Measurements from ENCODE around the gene PPP2R1B.

The PPP2R1B gene

GRCh38 chr11:111702623-111703022 is 63.6 kb downstream of the PPP2R1B start:
- H3K27me3 ChIP-seq (ENCODE audit: control insufficient read depth, low read length) = no peaks in the 10 kb centered on the region
- peaks cover 11% of the 10 kb centered on the region for H3F3A ChIP-seq (ENCODE audit: control insufficient read depth, insufficient read depth)
- H3K79me2 ChIP-seq (ENCODE audit: control insufficient read depth, low read length) = peaks cover 16% of the 10 kb centered on the region
- no peak for TF ChIP-seq EZH2phosphoT487 (IDR thresholded peaks at IDR 0.05; ENCODE audit: borderline replicate concordance, low read length)
- TF ChIP-seq CTCF (IDR thresholded peaks at IDR 0.05; ENCODE audit: low read depth, low read length, poor library complexity, severe bottlenecking) = no peak
- H3K4me1 ChIP-seq (ENCODE audit: control insufficient read depth, low read length) = peaks cover 27% of the 10 kb centered on the region
- no peaks in the 10 kb centered on the region for H3K9me2 ChIP-seq (replicated peaks; ENCODE audit: control insufficient read depth, low read length)
- peaks cover 61% of the 10 kb centered on the region for H3K36me3 ChIP-seq (ENCODE audit: control insufficient read depth, low read length)
- H3K4me2 ChIP-seq (ENCODE audit: low read length) = no peak overlapping the region
- no peaks in the 10 kb centered on the region for H4K20me1 ChIP-seq (ENCODE audit: control insufficient read depth, insufficient read depth, low read depth, low read length)
- H3K27ac ChIP-seq (ENCODE audit: low read depth, low read length) = no peak overlapping the region
- no peaks in the 10 kb centered on the region for H3K9me3 ChIP-seq (ENCODE audit: control insufficient read depth, insufficient read depth, low read length)
- H3K4me3 ChIP-seq (ENCODE audit: low read length) = no peak overlapping the region

GRCh38 chr11:111700162-111700561 is 66.0 kb downstream of the PPP2R1B start:
- Histone ChIP-seq H3K9me3 (ENCODE audit: control insufficient read depth, insufficient read depth, low read length) (no peaks in the 10 kb centered on the region), H3K4me2 (ENCODE audit: low read length) (peak overlapping the region; percentile 83), H3K27ac (ENCODE audit: low read depth, low read length) (no peak overlapping the region), H3K9me2 (replicated peaks; ENCODE audit: control insufficient read depth, low read length) (no peaks in the 10 kb centered on the region), H4K20me1 (ENCODE audit: control insufficient read depth, insufficient read depth, low read depth, low read length) (no peaks in the 10 kb centered on the region), H3F3A (ENCODE audit: control insufficient read depth, insufficient read depth) (peaks cover 20% of the 10 kb centered on the region), H3K4me1 (ENCODE audit: control insufficient read depth, low read length) (peaks cover 52% of the 10 kb centered on the region), H3K4me3 (ENCODE audit: low read length) (no peak overlapping the region), H3K27me3 (ENCODE audit: control insufficient read depth, low read length) (no peaks in the 10 kb centered on the region), H3K79me2 (ENCODE audit: control insufficient read depth, low read length) (peaks cover 23% of the 10 kb centered on the region), H3K36me3 (ENCODE audit: control insufficient read depth, low read length) (peaks cover 44% of the 10 kb centered on the region)
- TF ChIP-seq EZH2phosphoT487 (IDR thresholded peaks at IDR 0.05; ENCODE audit: borderline replicate concordance, low read length) (no peak), CTCF (IDR thresholded peaks at IDR 0.05; ENCODE audit: low read depth, low read length, poor library complexity, severe bottlenecking) (no peak)

- Histone ChIP-seq H3K79me2 (ENCODE audit: control insufficient read depth, low read length) (peaks cover 23% of the 10 kb centered on the region), H3K4me3 (ENCODE audit: low read length) (peak overlapping the region; percentile 60; the same call in 1 of the 2 replicates), H4K20me1 (ENCODE audit: control insufficient read depth, insufficient read depth, low read depth, low read length) (no peaks in the 10 kb centered on the region), H3K27ac (ENCODE audit: low read depth, low read length) (peak overlapping the region; percentile 93), H3K9me3 (ENCODE audit: control insufficient read depth, insufficient read depth, low read length) (no peaks in the 10 kb centered on the region), H3K4me1 (ENCODE audit: control insufficient read depth, low read length) (peaks cover 57% of the 10 kb centered on the region), H3K36me3 (ENCODE audit: control insufficient read depth, low read length) (peaks cover 40% of the 10 kb centered on the region), H3K27me3 (ENCODE audit: control insufficient read depth, low read length) (no peaks in the 10 kb centered on the region), H3K4me2 (ENCODE audit: low read length) (peak overlapping the region; percentile 83), H3K9me2 (replicated peaks; ENCODE audit: control insufficient read depth, low read length) (no peaks in the 10 kb centered on the region), H3F3A (ENCODE audit: control insufficient read depth, insufficient read depth) (peaks cover 21% of the 10 kb centered on the region)
- TF ChIP-seq EZH2phosphoT487 (IDR thresholded peaks at IDR 0.05; ENCODE audit: borderline replicate concordance, low read length) (no peak), CTCF (IDR thresholded peaks at IDR 0.05; ENCODE audit: low read depth, low read length, poor library complexity, severe bottlenecking) (no peak)
Observed at GRCh38 chr11:111699579-111700156, 66.5 kb downstream of the PPP2R1B start.
